ENCODE data around the gene COL18A1.

The COL18A1 gene

DNA sequence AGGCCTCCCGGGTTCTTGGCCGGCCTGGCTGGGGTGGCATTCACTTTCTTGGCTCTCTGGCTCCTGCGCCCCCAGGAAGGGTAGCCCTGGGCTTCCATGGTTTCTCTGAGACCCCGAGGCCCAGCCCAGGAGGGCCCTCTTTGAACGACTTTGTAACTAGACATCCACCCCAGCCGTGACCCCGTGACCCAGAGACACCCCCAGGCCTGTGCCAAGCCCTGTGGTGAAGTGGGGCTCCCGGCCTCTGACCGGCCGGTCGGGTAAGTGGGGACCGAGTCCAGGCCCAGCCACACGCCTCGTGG lies 64.0 kb downstream of the COL18A1 start:
- no peak for DNase-seq (ENCODE audit: low spot score)

DNA sequence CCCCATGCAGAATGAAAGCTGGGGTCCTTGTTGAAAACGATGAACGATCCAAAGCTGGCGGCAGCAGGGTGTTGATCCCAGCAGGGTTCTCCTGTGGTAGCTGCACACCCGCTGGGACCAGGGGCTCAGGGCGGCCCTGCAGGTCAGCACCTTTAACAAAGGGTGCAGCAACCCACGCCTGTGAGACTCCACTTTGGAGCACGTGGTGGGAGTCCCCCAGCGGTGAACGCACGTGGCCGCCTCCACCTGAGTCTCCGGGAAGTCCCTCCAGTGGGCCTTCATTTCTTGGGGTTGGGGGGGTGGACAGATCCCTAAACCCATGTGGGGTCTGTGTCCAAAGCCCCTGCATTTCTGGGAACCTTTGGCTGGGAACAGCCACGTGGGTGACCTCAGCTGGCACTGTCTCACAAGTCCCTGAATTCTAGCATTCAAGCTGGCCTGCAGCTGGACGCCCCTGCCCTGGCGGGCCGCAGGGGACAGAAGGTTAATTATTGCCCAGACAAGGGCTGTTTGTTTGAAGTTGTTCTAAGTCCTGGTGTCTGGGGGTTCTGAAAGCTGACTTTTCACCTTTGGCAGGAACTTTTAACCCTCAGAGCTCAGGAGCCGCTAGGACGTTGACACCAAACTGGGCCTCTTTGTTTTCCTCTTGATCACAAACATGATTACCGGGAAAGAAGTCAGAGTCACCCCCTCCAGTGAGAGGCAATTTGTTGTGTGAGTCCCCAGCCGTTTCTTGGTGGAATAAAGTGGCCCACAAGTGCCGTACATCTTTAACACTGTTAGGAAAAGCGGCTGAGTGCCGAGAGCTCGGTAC lies 64.5 kb downstream of the COL18A1 start:
- peak; percentile 65 for DNase-seq (ENCODE audit: low spot score)

DNA sequence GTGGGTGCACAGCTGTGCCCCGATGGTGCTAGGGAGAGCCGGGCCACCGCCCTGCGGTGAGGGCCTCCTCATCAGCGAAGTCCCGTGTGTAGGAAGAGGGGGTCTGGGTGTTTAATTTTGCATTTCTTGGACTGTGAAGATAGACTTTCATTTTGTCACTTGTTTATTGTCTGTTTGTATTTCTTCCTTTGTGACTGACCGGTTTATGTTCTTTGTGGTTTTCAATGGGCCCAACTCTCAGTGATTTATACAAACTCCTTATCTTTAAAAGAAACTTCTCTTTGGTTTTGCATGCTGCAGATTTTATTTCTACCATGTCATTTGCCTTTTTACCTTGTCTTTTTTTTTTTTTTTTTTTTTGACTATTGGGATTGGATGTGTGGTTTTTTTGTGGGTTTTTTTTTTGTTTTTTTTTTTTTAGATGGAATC lies 65.1 kb downstream of the COL18A1 start:
- DNase-seq (ENCODE audit: low spot score) = no peak

DNA sequence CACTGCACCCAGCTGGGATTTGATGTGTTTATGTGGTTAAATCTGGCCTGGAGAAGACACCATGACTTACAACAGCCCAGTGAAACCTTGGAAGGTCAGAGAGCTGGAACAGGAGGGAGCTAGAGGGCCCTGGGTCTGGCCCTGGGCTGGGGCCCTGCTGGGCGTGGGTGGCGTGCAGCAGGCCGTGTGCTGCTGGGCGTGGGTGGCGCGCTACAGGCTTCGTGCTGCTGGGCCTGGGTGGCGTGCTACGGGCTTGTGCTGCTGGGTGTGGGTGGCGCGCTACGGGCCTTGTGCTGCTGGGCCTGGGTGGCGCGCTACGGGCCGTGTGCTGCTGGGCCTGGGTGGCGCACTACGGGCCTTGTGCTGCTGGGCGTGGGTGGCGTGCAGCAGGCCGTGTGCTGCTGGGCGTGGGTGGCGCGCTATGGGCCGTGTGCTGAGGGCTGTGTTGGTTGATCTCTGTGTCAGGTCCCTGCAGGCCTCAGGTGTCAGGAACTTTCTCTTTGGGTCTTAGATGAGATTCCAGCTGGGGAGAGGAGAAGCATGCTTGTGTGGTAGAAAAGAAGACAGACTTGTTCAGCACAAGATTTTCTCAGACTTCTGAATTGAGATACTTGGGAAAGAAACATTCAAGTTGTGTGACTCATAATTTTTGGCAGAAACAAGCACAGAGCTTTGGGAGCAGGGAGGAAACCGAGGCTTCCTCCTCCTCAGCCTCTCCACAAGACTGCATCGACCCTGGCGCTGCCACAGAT lies 66.0 kb downstream of the COL18A1 start:
- DNase-seq (ENCODE audit: low spot score) = peak; percentile 42

DNA sequence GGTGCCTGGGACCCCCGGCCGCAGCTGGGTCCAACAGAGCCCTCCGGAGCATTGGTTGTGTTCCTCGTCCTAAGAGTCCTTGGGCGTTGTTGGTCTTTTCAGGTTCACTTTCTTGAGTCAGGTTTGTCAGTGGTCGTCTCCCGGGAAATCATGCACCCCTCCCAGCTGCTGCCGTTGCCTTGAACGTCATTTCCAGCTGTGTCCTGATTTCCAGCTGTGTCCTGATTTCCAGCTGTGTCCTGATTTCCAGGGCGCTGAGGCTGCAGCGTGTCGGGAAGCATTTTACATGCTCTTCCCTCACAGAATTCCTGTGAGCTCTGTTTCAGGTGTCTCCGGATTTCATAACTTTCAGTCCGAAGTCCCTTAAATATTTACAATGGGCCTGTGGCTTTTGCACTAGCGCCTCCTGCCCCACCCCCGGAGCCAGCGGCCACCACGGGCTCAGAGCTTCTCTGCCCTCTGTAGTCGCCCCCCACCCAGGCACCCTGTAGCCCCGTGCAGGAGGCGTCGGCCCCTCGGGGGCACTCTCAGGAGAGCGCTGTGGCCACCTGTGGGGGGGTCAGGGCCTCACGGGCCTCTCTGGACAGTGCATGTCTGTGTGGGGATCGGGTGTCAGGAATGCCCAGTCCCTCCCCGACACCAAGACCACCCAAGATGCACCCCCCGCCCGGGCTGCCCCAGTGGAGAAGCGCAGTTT lies 66.7 kb downstream of the COL18A1 start:
- no peak for DNase-seq (ENCODE audit: low spot score)

DNA sequence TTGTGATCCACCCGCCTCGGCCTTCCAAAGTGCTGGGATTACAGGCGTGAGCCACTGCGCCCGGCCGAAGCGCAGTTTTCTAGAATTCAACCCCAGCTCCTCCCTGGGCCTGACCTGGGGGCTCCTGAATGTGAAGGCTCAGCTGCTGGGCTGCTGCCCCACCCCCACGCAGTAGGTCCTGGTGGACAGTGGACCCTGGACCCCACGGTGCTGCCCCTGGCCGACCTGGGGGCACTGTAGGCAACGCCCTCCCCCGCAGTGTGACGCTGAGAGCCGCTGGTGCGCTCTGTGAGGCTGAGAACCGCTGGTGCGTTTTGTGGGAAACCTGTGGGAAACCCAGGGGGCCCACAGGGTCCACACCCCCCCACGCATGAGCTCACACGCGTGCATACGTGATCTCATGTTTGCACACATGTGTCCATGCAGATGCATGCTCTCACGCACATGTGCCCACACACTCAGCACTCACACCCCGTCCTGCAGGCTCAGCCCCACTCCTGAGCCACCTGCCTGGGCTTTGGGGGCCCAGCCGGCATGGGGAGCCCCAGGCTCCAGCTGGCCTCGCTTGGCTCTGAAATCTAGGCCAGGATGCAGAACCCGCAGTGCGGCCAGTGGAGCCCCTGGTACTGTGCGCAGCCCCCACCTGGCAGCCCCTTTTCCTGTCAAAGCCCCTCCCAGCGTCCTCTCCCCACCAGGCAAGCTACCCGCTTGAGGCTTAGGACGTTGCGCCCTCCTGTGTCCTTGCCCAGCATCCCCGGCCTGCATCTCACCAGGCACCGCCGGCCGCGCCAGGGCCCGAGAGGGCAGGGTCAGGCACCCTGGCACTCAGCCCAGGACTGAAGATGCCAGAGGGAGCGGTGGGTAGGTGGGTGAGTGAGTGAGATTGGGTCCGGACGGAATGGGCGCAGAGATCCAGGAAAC lies 67.7 kb downstream of the COL18A1 start:
- DNase-seq (ENCODE audit: low spot score) = no peak

DNA sequence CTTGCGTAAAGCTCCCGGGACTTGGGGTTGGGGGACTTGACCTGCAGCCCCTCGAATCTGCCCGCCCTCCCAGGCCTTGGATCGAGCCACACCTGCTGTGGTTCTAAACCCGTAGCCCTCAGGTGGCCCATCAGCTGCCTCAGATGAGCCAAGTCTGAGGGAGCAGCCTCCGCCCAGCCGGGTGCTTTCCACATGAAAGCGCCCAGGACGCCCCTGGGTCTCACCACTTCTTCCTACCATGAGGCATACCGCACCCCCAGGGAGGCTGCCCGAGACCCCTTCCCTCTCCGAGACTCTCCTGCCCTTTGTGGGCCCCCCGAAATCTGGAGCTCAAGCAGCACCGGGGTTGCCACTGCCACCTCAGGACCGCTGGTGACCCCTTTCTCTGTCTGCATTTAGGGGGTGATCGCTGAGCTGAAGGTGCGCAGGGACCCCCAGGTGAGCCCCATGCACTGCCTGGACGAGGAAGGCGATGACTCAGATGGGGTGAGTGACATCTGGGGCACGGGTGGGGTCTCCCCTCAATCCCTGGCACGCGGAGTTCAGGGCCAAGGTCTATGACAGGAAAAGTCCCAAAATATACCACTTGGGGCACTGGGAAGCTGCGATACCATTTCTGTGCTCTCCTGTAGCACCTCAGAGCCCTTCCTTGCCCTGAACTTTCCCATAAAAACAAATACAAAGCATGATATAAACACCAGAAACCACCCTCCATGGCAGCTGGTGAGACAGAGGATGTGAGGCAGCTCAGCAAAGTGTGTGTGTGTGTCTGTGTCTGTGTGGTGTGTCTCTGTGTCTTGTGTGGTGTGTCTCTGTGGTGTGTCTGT lies 68.7 kb downstream of the COL18A1 start:
- no peak for DNase-seq (ENCODE audit: low spot score)

DNA sequence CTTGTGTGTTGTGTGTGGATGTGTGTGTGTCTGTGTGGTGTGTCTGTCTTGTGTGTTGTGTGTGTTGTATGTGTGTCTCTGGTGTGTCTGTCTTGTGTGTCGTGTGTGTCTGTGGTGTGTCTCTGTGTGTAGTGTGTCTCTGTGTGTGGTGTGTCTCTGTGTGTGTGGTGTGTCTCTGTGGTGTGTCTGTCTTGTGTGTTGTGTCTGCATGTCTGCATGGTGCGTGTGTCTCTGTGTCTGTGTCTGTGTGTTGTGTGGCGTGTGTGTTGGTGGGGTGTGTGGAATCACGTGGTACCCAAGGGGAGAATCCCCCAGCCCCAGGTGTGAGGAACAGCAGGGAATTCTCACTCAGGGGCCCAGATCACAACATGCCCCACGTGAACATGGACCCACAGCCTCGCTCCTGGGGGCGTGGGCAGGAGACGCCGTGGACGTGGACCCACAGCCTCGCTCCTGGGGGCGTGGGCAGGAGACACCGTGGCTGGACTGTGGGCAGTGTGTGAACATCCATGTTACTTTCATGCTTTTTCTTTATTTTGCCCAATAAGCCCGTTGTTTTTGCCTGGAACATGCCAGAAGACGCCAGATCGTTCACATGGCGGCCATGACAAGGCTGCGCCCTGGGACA lies 69.5 kb downstream of the COL18A1 start:
- no peak for DNase-seq (ENCODE audit: low spot score)

DNA sequence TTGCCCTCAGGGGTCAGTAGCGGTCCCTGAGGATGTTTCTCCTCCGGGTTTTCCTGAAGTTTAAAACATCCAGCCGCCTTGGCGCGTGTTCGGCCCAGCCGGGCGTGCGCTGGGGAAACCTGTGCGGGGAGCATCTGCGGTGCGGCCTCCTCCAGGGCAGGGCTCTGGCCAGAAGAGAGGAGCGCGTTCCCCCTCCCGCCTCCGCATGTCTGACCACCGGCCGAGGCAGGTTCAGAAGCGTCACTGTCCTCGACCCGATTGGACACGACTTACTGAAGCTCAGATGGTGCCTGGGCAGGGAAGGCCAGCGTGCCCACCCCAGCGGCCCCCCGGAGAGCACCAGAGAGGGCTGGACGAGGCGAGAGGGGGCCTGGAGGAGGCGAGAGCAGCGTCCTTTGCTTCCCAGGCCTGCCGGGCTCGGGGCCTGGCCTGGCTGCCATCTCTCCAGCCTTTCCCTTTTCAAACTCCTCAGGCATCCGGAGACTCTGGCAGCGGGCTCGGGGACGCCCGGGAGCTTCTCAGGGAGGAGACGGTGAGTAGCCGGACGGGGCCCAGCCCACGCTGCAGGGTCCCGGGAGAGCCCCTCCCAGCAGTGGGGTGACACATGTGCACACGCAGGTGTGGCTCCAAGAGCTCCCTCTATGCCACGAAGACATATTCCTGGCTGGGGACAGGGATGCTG lies 70.2 kb downstream of the COL18A1 start:
- DNase-seq (ENCODE audit: low spot score) = no peak

DNA sequence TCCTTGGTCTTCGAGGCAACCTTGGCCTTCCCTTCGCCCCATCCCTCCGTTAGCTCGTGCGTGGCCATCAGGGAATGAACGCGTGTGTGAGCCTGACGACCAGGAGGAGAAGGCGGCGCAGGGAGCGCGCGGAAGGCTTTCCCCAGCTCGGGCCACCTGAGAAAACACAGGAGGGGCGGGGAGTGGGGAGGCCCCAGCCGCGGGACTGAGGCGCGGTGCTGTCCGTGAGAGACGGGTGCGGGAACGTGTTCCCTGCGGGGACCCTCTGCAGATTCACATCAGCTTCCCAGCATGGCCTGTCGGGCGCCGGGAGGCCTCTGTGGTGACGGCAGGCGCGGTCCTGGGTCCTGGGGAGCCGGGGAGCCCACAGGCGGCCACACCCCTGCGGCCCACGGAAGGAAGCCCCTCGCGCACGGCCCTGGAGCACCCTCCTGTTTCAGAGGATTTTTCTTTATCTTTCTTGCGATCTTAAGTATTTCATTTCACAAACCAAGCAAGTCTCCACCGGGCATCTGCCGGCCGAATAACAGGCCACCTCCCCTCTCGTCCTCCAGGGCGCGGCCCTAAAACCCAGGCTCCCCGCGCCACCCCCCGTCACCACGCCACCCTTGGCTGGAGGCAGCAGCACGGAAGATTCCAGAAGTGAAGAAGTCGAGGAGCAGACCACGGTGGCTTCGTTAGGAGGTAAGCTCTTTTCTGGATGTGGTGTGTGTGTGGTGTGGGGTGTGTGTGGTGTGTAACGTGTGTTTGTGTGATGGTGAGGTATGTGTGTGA lies 71.0 kb downstream of the COL18A1 start:
- no peak for DNase-seq (ENCODE audit: low spot score)

DNA sequence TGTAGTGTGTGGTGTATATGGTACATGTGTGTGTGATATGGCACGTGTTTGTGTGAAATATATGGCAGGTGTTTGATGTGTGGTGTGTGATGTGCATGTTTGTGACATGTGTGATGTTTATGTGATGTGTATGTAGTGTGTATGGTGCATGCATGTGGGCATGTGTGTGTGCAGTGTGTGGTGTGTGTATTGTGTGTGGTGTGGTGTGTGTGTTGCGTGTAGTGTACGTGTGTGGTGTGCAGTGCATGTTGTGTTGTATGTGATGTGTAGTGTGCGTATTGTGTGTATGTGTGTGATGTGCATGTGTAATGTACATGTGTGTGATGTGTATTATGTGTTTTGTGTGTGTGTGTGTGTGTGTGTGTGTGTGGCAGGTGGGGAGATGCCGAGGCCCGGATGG lies 71.6 kb downstream of the COL18A1 start:
- DNase-seq (ENCODE audit: low spot score) = no peak

DNA sequence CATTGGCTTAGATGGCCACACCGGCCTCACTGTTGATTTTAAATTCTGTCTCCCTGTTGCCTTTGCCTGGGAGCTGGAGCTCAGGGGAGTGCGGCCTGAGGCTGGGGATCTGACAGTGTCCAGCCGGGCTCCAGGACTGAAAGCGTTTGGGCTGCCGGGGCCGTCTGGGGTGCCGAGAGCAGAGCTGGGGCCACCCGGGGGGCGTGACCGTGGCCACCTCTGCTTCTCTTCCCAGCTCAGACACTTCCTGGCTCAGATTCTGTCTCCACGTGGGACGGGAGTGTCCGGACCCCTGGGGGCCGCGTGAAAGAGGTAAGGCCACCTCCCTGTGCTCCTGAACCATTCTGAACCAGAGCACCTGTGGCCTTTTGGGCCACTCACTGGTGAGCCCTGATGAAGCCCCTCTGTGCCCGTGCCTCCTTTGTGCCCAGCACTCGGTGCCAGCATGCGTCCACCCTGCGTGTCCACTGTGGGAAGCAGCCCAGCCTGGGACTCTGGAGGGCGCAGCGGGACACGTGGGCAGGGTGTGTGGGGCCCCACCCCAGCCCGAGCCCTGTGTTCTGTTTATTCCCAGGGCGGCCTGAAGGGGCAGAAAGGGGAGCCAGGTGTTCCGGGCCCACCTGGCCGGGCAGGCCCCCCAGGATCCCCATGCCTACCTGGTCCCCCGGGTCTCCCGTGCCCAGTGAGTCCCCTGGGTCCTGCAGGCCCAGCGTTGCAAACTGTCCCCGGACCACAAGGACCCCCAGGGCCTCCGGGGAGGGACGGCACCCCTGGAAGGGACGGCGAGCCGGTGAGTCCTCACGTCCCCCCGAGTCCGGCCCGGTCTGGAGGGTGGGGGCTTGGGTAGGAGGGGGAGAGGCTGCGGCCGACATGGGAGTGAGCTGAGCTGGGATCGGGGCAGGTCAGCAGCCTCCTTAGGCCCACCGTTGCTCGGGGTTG lies 72.5 kb downstream of the COL18A1 start:
- DNase-seq (ENCODE audit: low spot score) = no peak

DNA sequence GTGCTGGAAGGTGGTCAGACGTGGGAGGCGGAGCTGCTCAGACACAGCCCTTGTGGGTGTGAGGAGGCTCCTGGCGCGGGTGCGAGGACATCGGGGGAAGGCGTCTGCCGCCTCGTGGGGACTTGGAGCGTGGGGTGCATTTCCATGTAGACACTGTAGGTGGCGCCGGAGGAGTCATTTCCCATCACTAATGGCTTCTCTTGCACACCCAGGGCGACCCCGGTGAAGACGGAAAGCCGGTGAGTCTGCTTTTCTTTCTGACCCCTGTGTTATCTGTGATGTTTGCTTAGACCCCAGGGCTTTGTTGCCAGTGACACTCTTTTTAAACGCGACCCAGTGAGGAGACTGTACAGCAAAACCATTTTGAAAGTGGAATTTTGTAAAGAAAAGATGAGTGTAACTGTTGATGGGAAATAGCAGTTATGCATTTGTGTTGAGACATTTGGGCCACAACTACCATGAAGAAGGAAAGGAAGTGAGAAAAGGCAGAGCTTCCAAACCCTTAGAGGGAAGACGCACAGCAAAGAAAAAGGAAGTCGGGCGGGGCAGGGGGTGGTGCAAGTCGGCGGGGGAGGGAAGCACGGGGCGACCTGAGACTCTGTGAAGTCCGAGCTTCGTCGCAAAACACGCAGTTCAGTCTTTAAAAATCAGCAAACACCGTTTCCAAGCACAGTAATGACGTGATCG lies 73.3 kb downstream of the COL18A1 start:
- DNase-seq (ENCODE audit: low spot score) = peak; percentile 35

DNA sequence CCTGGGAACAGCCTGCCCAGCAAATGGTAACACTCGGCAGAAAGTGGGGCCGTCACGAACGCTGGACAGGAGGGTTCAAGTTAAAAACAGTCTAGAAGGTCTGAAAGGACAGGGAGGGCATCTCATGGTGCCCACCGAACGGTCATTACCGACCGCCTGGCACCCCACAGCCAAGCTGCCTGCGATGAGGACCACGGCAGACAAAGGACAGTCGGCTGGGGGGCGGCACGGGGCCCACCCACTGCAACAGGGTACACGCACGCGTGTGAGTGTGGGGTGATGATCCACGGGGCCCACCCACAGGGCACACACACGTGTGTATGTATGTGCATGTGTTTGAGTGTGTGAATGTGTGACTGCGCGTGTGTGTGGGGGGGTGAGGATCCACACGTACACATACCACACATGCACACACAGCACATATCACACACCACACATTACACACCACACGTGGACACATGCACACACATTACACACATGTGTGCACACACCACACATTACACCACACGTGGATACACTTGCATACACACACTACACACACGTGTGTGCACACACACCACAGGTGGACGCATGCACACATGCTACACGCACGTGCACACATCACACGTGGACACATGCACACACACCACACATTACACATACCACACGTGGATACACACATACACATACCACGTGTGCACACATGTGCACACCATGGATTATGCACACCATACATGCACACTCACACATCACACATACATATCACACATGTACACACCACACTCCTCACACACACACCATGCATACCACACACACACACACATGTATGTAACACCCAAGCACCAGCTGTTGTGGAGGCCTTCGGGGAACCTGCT lies 74.1 kb downstream of the COL18A1 start:
- DNase-seq (ENCODE audit: low spot score) = no peak

DNA sequence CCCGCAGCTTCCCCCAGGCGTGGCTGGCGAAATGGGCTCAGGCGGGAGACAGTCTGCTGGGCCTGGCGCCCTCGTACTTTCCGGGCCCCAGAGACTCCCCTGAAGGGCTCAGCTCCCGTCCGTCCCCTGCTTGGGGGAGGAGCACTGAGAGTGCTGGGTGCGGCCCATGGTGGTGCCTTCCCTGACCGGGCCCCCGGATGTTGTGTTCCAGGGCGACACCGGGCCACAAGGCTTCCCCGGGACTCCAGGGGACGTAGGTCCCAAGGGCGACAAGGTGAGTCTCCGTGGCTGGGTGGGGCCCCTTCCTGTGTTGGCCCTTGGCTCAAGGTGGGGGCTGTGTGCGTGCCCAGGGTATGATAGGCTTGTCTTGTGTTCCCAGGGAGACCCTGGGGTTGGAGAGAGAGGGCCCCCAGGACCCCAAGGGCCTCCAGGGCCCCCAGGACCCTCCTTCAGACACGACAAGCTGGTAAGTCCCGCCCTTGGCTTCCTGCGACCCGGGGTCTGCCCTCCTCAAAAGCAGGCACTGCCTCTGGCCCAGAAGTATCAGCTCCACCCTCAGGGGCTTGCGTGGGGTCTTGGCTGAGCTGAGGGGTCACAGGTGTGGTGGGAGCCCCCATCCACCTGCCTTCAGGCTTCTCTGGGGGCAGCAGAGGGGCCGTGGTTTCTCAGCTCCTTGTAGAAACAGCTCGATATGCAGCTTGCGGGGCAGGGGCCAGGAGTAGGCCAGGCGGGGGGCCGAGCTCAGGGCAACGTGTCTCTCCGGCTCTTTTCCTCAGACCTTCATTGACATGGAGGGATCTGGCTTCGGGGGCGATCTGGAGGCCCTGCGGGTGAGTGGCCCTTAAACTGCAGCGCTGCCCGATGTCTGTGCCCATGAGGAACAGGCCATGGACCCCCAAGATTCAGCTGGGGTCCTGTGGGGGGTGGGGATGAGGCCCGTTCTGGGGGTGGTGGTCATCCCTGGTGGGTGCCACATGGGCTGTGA lies 75.0 kb downstream of the COL18A1 start:
- DNase-seq (ENCODE audit: low spot score) = no peak

Data from putamen (tissue), 1 donor.